Measurements from ENCODE around the gene GSTA2. TPM values are rescaled to one million over a fixed set of nuclear protein-coding genes. Genes with fewer than 3 reads are reported as not detected.

The GSTA2 gene
- total RNA-seq, 2 donors from 2014 or later, result not detected

Other genes starting within 250 kb of the GSTA2 start
- gene TRAM2, start 186.4 kb downstream of the GSTA2 start, total RNA-seq, result 1 to 10 TPM; 1.7 to 5.4 TPM
- 10 to 100 TPM; 14.1 to 20.3 TPM for gene TMEM14A, start 92.4 kb downstream of the GSTA2 start, total RNA-seq
- gene GSTA1, start 40.3 kb upstream of the GSTA2 start, total RNA-seq, result not detected
- gene GSTA5, start 77.3 kb upstream of the GSTA2 start, total RNA-seq, result not detected
- gene GSTA3, start 146.2 kb upstream of the GSTA2 start, total RNA-seq, result not detected
- gene GSTA4, start 231.8 kb upstream of the GSTA2 start, total RNA-seq, result 1 to 10 TPM in 1 of 2 donors, under 1 TPM in 1; 0.56 to 5.2 TPM